Tibial nerve (tissue), 4 donors: ENCODE results near the gene TMEM9B.

Experiments
- EP300 ChIP-seq, 2 donors: sonication (generic); formaldehyde crosslinking; IDR thresholded peaks; one replicate each; pipeline ENCODE4 v1.6.1; 2017; ENCODE audit warnings: antibody characterized with exemption in 2 of 2, mild to moderate bottlenecking in 1 of 2
- POLR2A ChIP-seq, 2 donors: fragments of 450-650 bp; IDR thresholded peaks; one replicate each; pipeline ENCODE4 v1.6.1; 2017; ENCODE audit warnings: antibody characterized with exemption in 2 of 2, mild to moderate bottlenecking in 2 of 2, moderate library complexity in 2 of 2
- TF ChIP-seq, protein P1 (sequence below), 5 experiments: fragments of 200-600 bp in 3 of 5; fragments of 450-650 bp in 2 of 5; sonication (generic) in 3 of 5; IDR thresholded peaks; one replicate each; pipeline ENCODE4 v1.5.1; 2016 to 2019; ENCODE audit warnings: antibody characterized with exemption in 5 of 5, mild to moderate bottlenecking in 3 of 5, moderate library complexity in 2 of 5

GRCh38 chr11:8980485-8980884 lies 16.2 kb upstream of the TMEM9B start:
- TF ChIP-seq, protein P1, sequence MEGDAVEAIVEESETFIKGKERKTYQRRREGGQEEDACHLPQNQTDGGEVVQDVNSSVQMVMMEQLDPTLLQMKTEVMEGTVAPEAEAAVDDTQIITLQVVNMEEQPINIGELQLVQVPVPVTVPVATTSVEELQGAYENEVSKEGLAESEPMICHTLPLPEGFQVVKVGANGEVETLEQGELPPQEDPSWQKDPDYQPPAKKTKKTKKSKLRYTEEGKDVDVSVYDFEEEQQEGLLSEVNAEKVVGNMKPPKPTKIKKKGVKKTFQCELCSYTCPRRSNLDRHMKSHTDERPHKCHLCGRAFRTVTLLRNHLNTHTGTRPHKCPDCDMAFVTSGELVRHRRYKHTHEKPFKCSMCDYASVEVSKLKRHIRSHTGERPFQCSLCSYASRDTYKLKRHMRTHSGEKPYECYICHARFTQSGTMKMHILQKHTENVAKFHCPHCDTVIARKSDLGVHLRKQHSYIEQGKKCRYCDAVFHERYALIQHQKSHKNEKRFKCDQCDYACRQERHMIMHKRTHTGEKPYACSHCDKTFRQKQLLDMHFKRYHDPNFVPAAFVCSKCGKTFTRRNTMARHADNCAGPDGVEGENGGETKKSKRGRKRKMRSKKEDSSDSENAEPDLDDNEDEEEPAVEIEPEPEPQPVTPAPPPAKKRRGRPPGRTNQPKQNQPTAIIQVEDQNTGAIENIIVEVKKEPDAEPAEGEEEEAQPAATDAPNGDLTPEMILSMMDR (IDR thresholded peaks at IDR 0.05) = no peak
- TF ChIP-seq EP300 (IDR thresholded peaks at IDR 0.05) (no peak), POLR2A (IDR thresholded peaks at IDR 0.05) (no peak)
